Measurements from ENCODE around the gene GTF2E1.

DNA sequence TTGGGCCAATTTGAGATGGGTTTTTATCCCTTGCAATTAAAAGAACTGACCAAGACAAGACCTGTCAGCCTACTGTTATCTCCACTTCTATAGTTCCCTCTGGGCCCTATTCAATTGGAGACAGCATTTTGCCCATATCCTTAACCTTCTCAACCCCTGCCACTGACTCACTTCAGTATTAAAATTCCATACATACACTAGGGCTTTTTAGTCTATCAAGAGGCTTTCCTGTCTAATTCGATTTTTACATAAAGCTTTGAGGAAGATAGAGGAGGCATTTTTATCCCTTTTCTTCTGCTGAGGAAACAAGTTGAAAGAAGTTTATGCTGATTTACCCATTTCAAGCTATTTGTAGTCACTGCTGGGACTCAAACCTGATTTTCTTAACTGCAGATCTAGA lies 51.1 kb downstream of the GTF2E1 start:
- TF ChIP-seq, protein P1, sequence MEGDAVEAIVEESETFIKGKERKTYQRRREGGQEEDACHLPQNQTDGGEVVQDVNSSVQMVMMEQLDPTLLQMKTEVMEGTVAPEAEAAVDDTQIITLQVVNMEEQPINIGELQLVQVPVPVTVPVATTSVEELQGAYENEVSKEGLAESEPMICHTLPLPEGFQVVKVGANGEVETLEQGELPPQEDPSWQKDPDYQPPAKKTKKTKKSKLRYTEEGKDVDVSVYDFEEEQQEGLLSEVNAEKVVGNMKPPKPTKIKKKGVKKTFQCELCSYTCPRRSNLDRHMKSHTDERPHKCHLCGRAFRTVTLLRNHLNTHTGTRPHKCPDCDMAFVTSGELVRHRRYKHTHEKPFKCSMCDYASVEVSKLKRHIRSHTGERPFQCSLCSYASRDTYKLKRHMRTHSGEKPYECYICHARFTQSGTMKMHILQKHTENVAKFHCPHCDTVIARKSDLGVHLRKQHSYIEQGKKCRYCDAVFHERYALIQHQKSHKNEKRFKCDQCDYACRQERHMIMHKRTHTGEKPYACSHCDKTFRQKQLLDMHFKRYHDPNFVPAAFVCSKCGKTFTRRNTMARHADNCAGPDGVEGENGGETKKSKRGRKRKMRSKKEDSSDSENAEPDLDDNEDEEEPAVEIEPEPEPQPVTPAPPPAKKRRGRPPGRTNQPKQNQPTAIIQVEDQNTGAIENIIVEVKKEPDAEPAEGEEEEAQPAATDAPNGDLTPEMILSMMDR (IDR thresholded peaks at IDR 0.05), result no peak
- TF ChIP-seq POLR2A (IDR thresholded peaks at IDR 0.05), result no peak
- TF ChIP-seq POLR2AphosphoS5 (IDR thresholded peaks at IDR 0.05; ENCODE audit: insufficient read depth in 1 of 2, low read depth in 1 of 2), result no peak

All from vagina (tissue), 2 donors.